GM18861 (cell line): ENCODE results near the gene APOLD1.
"Not testable (repeated sequence)": the region's sequence is repeated elsewhere in the genome, so short reads cannot be mapped to it uniquely, and the experiment has no call there.

Experiments used
- ATAC-seq: cut with Tn5 transposase; IDR thresholded peaks from one replicate; pipeline ENCODE4 v1.9.1; 2021; ENCODE audit not compliant: unreplicated experiment

Gene APOLD1

DNA sequence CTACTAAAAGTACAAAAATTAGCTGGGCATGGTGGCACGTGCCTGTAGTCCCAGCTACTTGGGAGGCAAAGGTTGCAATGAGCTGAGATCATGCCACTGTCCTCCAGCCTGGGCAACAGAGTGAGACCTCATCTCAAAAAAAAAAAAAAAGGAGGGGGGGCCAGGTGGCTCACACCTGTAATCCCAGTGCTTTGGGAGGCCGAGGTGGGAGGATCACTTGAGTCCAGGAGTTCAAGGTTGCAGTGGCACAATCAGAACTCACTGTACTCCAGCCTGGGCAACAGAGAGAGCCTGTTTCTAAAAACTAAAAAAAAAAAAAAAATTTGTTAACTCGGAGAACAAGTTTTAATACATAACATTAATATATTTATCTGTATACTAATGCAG lies 22.1 kb downstream of the APOLD1 start:
- ATAC-seq = not testable (repeated sequence)

DNA sequence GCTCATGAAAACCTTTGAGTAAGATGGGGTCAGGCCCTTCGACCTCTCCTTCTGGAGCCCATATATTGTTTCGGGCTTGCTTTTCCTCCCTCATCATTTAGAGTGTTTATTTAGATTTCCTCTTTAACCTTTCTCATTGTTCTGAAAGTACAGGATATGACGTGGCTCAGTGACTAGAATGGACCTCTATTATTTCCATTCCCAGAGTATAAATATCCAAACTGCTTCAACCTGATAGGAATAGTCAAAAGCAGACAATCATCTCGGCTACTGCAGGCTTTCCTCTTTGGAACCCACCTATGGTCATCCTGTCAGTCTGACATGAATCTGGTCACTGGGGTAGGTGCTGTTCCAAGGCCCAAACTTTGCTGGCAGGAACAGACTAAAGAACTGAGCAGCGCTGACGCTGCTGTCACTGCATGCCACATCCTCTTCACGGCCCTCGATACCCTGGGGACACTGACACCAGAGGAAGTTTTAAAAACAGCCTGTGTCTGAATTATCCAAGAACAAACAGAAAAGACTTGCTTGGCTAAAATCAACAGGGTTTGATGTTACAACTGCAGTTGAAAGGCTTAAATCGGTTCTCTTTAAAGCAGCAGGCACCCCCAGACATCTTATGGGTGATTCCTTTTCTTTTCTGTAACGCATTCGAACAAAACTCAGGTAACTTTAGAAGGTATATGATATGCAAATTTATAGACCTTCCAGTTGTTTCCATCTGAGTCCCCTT lies 22.7 kb downstream of the APOLD1 start:
- peak; percentile 68 for ATAC-seq

- ATAC-seq = no peak
Observed at GRCh38 chr12:12810553-12811021, 25.1 kb downstream of the APOLD1 start.

- no peak for ATAC-seq
Observed at GRCh38 chr12:12811343-12811742, 25.9 kb downstream of the APOLD1 start.

- ATAC-seq = no peak
Observed at GRCh38 chr12:12812174-12812573, 26.7 kb downstream of the APOLD1 start.

- no peak for ATAC-seq
Observed at GRCh38 chr12:12812618-12813119, 27.2 kb downstream of the APOLD1 start.

DNA sequence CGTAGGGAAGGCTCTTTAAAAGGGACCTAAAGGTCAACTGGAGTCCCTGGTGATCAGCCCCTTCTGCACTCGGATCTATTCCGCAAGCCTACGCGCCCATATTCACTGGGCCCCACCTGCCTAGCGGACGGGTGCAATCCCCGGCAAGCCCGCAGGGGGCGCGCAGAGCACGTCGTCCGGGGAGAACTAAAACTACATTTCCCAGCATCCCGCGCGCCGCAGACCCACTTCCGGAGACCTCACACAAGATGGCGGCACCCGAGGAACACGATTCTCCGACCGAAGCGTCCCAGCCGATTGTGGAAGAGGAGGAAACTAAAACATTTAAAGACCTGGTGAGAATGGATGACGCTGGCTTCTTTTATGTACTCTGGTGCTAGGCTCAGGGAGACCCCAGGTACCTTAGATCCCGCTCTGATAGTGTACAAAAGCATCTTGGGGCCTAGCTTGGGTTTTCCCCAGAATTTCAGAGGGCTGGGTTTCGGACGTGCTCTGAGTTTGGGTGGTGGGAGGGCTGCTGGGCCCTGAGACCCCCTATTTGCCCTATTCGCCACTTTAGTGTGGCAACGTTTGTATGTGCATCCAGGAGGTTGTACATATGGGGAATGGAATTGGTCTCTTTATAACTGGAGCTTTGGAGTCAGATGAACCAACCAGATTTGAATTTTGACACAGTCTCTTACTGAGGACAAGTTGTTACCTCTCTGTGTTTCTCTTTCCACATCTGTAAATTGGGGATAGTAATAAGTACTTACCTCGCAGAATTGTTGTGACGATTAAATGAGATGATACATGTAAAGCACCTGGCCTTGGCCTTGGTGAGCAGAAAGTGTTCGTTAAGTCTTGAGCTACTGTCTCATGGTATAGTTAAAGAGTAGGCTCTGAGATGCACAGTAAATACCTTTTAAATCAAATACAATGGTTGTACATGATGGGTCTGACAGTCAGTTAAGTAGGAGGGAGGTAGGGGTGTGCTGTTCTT lies 28.0 kb downstream of the APOLD1 start, which contains the start of gene DDX47:
Gene DDX47 (plus strand): TSS at position 227 of the 982 bp plus-strand sequence. CDS start 22 bp downstream, at position 249.
- ATAC-seq = peak; percentile 65

- no peak for ATAC-seq
Observed at GRCh38 chr12:12817616-12818015, 32.2 kb downstream of the APOLD1 start.

- ATAC-seq = no peak
Observed at GRCh38 chr12:12818701-12819100, 33.2 kb downstream of the APOLD1 start.

GRCh38 chr12:12819221-12819620 lies 33.8 kb downstream of the APOLD1 start:
- ATAC-seq = no peak

GRCh38 chr12:12819752-12820311 lies 34.4 kb downstream of the APOLD1 start:
- ATAC-seq = no peak

- ATAC-seq = not testable (repeated sequence)
Observed at GRCh38 chr12:12820376-12820775, 34.9 kb downstream of the APOLD1 start.

DNA sequence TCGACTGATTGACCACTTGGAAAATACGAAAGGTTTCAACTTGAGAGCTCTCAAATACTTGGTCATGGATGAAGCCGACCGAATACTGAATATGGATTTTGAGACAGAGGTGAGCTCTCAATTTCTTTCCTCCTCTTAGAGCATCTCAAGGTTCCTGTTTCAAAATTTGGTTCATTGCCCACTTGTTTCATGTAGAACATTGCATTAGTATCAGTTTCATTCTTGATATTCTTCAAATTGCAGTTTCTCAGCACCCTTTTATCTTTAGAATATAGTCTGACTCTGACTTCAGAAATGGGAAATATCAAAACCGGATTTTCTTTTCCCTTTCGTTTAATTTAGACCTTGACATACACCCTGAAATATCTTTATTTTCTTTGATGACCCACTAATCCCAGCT lies 36.5 kb downstream of the APOLD1 start:
- peak; percentile 52 for ATAC-seq

- no peak for ATAC-seq
Observed at GRCh38 chr12:12822886-12823285, 37.4 kb downstream of the APOLD1 start.

GRCh38 chr12:12823300-12823699 lies 37.8 kb downstream of the APOLD1 start:
- no peak for ATAC-seq

DNA sequence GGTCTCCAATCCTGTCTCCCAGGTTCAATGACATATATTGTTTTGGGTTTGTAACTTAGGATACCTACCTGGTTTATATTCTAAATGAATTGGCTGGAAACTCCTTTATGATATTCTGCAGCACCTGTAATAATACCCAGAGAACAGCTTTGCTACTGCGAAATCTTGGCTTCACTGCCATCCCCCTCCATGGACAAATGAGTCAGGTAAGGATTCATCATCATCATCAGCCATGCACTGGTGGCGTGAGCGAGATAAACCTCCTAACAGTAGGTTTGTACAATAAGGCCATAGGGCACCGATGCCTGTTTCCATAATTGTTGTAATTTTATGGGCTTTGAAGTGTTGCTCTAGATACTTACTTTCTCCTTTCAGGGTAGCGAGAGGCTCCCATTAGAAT lies 38.4 kb downstream of the APOLD1 start:
- no peak for ATAC-seq

DNA sequence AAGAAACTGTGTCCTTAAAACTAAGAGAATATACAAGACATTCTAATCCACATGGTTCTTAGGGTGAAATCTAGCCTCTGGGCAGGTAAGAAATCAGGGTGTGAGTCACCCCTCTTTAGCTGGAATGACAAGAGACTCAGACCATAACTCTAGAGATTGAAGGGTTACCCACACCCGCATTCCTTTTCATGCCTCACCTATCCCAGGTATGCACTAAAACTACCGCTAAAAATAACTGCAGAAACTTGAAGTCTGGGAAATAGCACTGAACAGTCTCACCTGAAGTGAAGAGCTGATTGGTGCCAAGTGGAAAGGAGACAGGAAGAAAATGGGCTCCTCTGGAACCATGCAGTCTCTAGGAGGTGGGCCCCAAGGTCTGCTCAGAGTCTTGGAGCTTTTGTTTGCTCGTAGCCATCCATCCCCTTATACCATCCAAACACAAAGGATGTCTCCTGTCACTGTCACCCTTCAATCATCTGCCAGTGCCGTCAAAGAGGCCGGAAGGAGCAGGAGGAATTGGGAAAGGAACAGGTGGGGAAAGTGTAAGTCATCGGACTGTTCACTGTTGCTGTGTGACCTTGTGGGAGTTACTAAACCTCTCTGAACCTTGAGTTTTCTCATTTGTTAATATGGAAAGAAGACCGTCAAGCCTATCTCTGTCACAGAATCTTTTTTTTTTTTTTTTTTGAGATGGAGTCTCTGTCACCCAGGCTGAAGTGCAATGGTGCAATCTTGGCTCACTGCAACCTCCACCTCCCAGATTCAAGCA lies 50.1 kb downstream of the APOLD1 start:
- ATAC-seq = no peak

GRCh38 chr12:12836571-12836970 lies 51.1 kb downstream of the APOLD1 start:
- no peak for ATAC-seq

- ATAC-seq = no peak
Observed at GRCh38 chr12:12837025-12837812, 51.8 kb downstream of the APOLD1 start.

GRCh38 chr12:12837813-12838153 lies 52.3 kb downstream of the APOLD1 start:
- ATAC-seq = no peak
